Heart left ventricle (tissue), 16 donors: ENCODE measurements around the gene ABLIM1. TPM values are rescaled to one million over a fixed set of nuclear protein-coding genes. Genes with fewer than 3 reads are reported as not detected.

Experiments
- ATAC-seq, 4 donors: fragments of 200-7000 bp; cut with Tn5 transposase; one replicate each; pipeline ENCODE4 v1.9.1; 2020 to 2022; ENCODE audit warnings: moderate library complexity in 4 of 4, mild to moderate bottlenecking in 3 of 4, moderate number of reproducible peaks in 1 of 4
- DNase-seq, 5 donors: peaks; one replicate each; pipeline ENCODE4 v3.0.0-alpha.2; 2020
- H3K27ac ChIP-seq, 12 donors: fragments of 200-600 bp; sonication (generic) in 4 of 12; one replicate each; pipeline versions ENCODE4 v1.5.0 to v1.8.0; 2016 to 2022; ENCODE audit warnings: mild to moderate bottlenecking in 2 of 12
- H3K27me3 ChIP-seq, 9 donors: fragments of 200-600 bp; sonication (generic) in 2 of 9; one replicate each; pipeline versions ENCODE4 v1.5.1 to v1.8.0; 2016 to 2022; ENCODE audit warnings: mild to moderate bottlenecking in 3 of 9
- H3K36me3 ChIP-seq, 9 donors: fragments of 200-600 bp; sonication (generic) in 2 of 9; one replicate each; pipeline versions ENCODE4 v1.5.0 to v1.8.0; 2018 to 2022; ENCODE audit warnings: mild to moderate bottlenecking in 2 of 9
- H3K4me1 ChIP-seq, 12 donors: fragments of 200-600 bp; sonication (generic) in 4 of 12; one replicate each; pipeline versions ENCODE4 v1.5.0 to v1.8.0; 2016 to 2022; ENCODE audit warnings: mild to moderate bottlenecking in 3 of 12
- H3K4me3 ChIP-seq, 12 donors: fragments of 200-600 bp; sonication (generic) in 4 of 12; one replicate each; pipeline versions ENCODE4 v1.5.0 to v1.8.0; 2017 to 2022; ENCODE audit warnings: mild to moderate bottlenecking in 9 of 12, moderate library complexity in 4 of 12
- H3K9me3 ChIP-seq, 12 donors: fragments of 200-600 bp; sonication (generic) in 4 of 12; one replicate each; pipeline versions ENCODE4 v1.5.0 to v1.8.0; 2016 to 2022; ENCODE audit warnings: mild to moderate bottlenecking in 1 of 12
- CTCF ChIP-seq, 12 donors: fragments of 200-600 bp; sonication (generic) in 4 of 12; IDR thresholded peaks; one replicate each; pipeline versions ENCODE4 v1.5.0 to v1.8.0; 2018 to 2022; ENCODE audit warnings: antibody characterized with exemption in 12 of 12, mild to moderate bottlenecking in 5 of 12
- POLR2A ChIP-seq, 2 donors: fragments of 450-650 bp; IDR thresholded peaks; one replicate each; pipeline ENCODE4 v1.6.1; 2017; ENCODE audit warnings: antibody characterized with exemption in 2 of 2, mild to moderate bottlenecking in 2 of 2, moderate library complexity in 2 of 2
- WGBS, 4 donors: extraction: QIAGEN DNeasy Blood & Tissue Kit in 2 of 4; methylation state at CpG; one replicate each; pipeline versions ENCODE4 v1.1.5 to v1.1.7; 2013 to 2018; 5-methylcytosine and 5-hydroxymethylcytosine counted together
- intact Hi-C, 10 donors: fragments of 100-400 bp; cut with DNase I; formaldehyde crosslinking; loops; one replicate each; pipeline versions ENCODE4 v1.11.1 to v1.14.2; 2022
- polyA plus RNA-seq, 2 donors: library from polyadenylated mRNA; stranded (reverse); fragments of 200-250 nt; gene quantifications; one replicate each; pipeline ENCODE4 v1.2.3, GENCODE V29; 2013
- total RNA-seq, 9 donors: library from RNA; depleted of rRNA in 2 of 9; stranded (reverse); fragments of >200 nt in 2 of 9; fragmentation: NEBNext Ultra II Directional in 3 of 9; extraction: Animal tissue kit (Norgen Biotek cat#: 25700) in 3 of 9; gene quantifications; one replicate each; pipeline versions ENCODE4 v1.1.0 to v1.2.4, GENCODE V29; 2016 to 2023
- donor health status: ischemic (EF 13 %, LVEDD 7.1; RV severe dilation, severe dysfunction).
- donor health status: healthy with polysubstance abuse.
- donor health status: DM: no; HTN: yes; CAD: no.
- donor health status: DM: no; HTN: no; CAD: no.
- donor health status: ischemic (EF 25% LVEDD 6.9; RV normal size, moderate dysfunction).
- donor health status: ischemic (EF 25% LVEDD 5.7; RV mildly dilated, moderate dysfunction).
- donor health status: healthy.
- donor health status: DM: yes; HTN: yes; CAD: no.
- donor health status: ischemic (EF 35%, LVEDD 5.7; RV mildly dilated, moderate dysfunction).
- donor health status: nonischemic (EF 11% LVEDD 7.7; RV severe dilation, severe dysfunction).
- donor health status: DM: yes; HTN: yes; CAD: no.
- donor health status: PGD.
- donor health status: ischemic (EF 29% LVEDD 5.4; RV normal size, mild dysfunction).
- donor health status: nonischemic (EF 23%, LVEDD 6.1; RV moderate dilation, normal function).

ABLIM1 gene
- total and polyA plus RNA-seq, 11 donors, result 242 to 713 (median 561) TPM

GRCh38 chr10:114481055-114481454, 177.0 kb downstream of the ABLIM1 start:
- no peak overlapping the region for H3K4me3 ChIP-seq
- DNase-seq, result no peak
- H3K4me1 ChIP-seq, result peaks cover 6 to 89% (median 52%) of the 10 kb centered on the region in 12 donors
- H3K36me3 ChIP-seq, result peaks cover 0 to 49% (median 18%) of the 10 kb centered on the region in 9 donors
- no peaks in the 10 kb centered on the region for H3K9me3 ChIP-seq
- H3K27me3 ChIP-seq, result no peaks in the 10 kb centered on the region
- TF ChIP-seq CTCF (IDR thresholded peaks at IDR 0.05) (no peak), POLR2A (IDR thresholded peaks at IDR 0.05) (no peak)
- H3K27ac ChIP-seq, result peak overlapping the region in 11 of 12 donors; percentile 52 to 93 (median 80)
- WGBS, 4 donors, result 68 to 78% (median 74%) methylated on average over 3 of the region's 3 CpGs
- intact Hi-C loops, result loop anchor here in 2 of 10 donors (5.0 to 10.0 kb wide), 2 partner anchors 41 to 154 kb away; no protein-coding TSS in a partner anchor
- ATAC-seq, result no peak

GRCh38 chr10:114479836-114480235, 178.2 kb downstream of the ABLIM1 start:
- H3K27ac ChIP-seq, result peak overlapping the region; percentile 14 to 85 (median 76)
- intact Hi-C loops, result loop anchor here in 8 of 10 donors (2.0 to 10.0 kb wide), 10 partner anchors 37 to 345 kb away; partner anchors contain the start of gene FHIP2A (in 1 of the 8)
- DNase-seq (no peak), ATAC-seq (no peak)
- H3K36me3 ChIP-seq, result peaks cover 0 to 42% (median 15%) of the 10 kb centered on the region in 9 donors
- TF ChIP-seq CTCF (IDR thresholded peaks at IDR 0.05), result no peak
- no peak for TF ChIP-seq POLR2A (IDR thresholded peaks at IDR 0.05)
- H3K27me3 ChIP-seq, result no peaks in the 10 kb centered on the region
- 74 to 81% (median 77%) methylated on average over 1 of the region's 1 CpG for WGBS, 4 donors
- no peaks in the 10 kb centered on the region for H3K9me3 ChIP-seq
- H3K4me1 ChIP-seq, result peaks cover 3 to 93% (median 55%) of the 10 kb centered on the region in 12 donors
- H3K4me3 ChIP-seq, result no peak overlapping the region

GRCh38 chr10:114479307-114479706, 178.8 kb downstream of the ABLIM1 start:
- DNase-seq (peak in 4 of 5 donors; percentile 26 to 71 (median 44)), ATAC-seq (peak; percentile 52 to 80 (median 72))
- 27 to 41% (median 36%) methylated on average over 6 of the region's 6 CpGs for WGBS, 4 donors
- Histone ChIP-seq H3K36me3 (peaks cover 0 to 37% (median 9%) of the 10 kb centered on the region in 9 donors), H3K4me3 (no peak overlapping the region), H3K9me3 (no peaks in the 10 kb centered on the region), H3K4me1 (peaks cover 3 to 93% (median 56%) of the 10 kb centered on the region in 12 donors), H3K27ac (peak overlapping the region; percentile 14 to 85 (median 76)), H3K27me3 (no peaks in the 10 kb centered on the region)
- TF ChIP-seq CTCF (IDR thresholded peaks at IDR 0.05) (no peak), POLR2A (IDR thresholded peaks at IDR 0.05) (no peak)
- intact Hi-C loops, result loop anchor here in 8 of 10 donors (2.0 to 10.0 kb wide), 9 partner anchors 38 to 345 kb away; partner anchors contain the start of gene FHIP2A (in 1 of the 8)

GRCh38 chr10:114478281-114478680, 179.8 kb downstream of the ABLIM1 start:
- Histone ChIP-seq H3K36me3 (peaks cover 0 to 41% (median 8%) of the 10 kb centered on the region in 9 donors), H3K4me3 (no peak overlapping the region), H3K9me3 (no peaks in the 10 kb centered on the region), H3K27ac (peak overlapping the region in 9 of 12 donors; percentile 14 to 85 (median 76)), H3K27me3 (no peaks in the 10 kb centered on the region), H3K4me1 (peaks cover 0 to 89% (median 51%) of the 10 kb centered on the region in 12 donors)
- ATAC-seq (no peak), DNase-seq (no peak)
- WGBS, 4 donors, result 80 to 88% (median 83%) methylated on average over 2 of the region's 2 CpGs
- intact Hi-C loops, result loop anchor here in 8 of 10 donors (2.0 to 10.0 kb wide), 9 partner anchors 39 to 347 kb away; partner anchors contain the start of gene FHIP2A (in 1 of the 8)
- TF ChIP-seq POLR2A (IDR thresholded peaks at IDR 0.05), result no peak
- no peak for TF ChIP-seq CTCF (IDR thresholded peaks at IDR 0.05)
